Activated T-helper 1 cell treated with anti-CD3 and anti-CD28 coated beads, Interleukin-2, amount 50 U/mL, for 16 hours (primary cell): ENCODE measurements around the gene SDK1.

Experiments used
- DNase-seq, 2 donors: peaks; one replicate each; pipeline ENCODE4 v3.0.0-alpha.2; 2020; ENCODE audit warnings: low read depth in 1 of 2, low spot score in 1 of 2

The SDK1 gene

DNA sequence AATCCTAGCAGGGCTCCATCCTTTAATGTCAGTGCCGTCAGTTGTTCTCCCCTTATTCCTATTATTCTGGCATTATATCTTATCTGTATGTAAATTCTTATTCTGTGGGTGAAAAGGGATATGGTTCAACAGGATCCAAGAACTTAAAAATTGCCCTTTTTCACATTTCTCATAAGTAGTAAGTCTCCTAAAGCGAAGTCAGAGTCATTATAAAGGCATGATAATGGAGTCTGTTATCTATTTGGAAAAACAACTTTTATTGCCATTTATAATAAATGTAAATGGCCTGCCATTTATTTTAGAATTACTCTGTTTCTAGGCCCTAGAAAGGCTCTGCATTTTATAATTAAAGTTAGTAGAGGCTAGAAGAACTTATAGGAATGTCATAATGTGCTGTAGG lies 31.3 kb downstream of the SDK1 start:
- no peak for DNase-seq

GRCh38 chr7:3333861-3334260 lies 32.8 kb downstream of the SDK1 start:
- DNase-seq: no peak

GRCh38 chr7:3336042-3336665 lies 35.1 kb downstream of the SDK1 start:
- DNase-seq: no peak

GRCh38 chr7:3338161-3338560 lies 37.1 kb downstream of the SDK1 start:
- DNase-seq: no peak

DNA sequence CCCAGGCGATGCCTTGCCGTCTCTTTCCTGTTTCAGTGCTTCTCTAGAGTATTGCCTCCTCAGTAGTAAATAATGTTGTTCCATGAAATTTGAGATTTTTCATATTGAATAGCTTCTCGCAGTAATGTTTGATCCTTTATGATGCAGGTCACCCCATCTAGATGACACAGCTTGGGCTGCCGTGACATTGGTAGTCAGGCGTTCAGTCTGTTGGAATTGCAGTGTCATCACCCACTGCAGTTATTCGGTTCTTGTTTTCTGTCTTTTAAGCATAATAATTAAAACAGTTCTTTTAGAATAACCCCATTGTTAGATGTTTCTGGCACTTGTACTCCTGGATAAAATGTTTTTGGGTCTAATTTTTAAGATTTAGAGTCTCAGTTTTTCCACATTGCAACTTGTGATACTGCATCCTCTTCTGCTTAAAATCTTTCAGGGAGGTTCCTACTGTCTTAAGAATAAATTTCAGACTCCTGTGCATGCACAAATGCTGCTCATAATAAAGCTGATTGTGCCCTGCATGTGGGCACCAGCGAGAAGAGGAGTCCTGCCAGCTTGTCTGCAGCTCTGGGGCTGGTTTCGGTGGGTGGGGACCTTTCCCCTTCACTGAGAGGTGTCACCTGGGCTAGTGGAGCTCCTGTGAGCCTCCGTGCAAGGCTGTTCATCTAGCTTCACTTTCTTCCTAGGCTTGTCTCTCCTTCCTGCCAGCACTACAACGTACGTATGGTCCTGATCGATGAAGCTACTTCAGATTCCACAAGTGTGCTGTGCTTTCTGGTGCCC lies 44.8 kb downstream of the SDK1 start:
- no peak for DNase-seq

DNA sequence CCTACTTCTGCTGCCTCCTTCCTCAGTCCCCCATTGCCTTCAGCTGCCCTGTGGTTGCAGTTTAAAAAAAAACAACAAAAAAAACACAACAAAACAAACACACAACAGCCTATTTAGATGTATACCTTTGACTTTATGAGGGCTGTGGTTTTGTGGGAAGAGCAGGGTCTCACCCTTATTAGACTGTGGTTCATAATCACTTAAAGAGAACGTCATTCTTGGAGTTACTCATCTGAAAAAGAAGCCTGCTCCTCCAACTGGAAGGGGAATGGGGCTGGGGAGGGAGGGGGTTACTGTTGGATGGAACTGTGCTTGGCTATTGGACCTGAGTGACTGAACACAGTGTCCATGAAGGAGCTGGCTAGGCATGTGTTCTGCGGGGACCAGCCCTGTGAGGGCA lies 48.1 kb downstream of the SDK1 start:
- no peak for DNase-seq

DNA sequence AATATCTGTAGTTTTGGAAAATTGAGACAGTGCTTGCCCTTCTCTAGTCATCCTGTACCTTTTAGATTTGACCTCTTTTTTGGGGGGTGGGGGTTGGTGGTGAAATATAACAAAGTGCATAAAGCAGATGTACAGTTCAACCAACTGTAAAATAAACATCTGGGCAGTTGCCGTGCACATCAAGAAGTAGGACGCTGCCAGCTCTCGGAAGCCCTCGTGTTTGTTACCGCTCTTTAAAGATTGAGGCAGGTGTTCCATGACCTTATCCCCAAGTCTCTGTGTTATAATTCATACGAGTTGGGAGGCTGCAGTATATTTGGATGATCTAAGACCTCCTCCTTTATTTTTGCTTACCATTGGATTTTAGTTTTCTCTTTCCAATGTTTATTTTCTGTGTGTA lies 55.1 kb downstream of the SDK1 start:
- DNase-seq: no peak

GRCh38 chr7:3358991-3359390 lies 57.9 kb downstream of the SDK1 start:
- DNase-seq: no peak

DNA sequence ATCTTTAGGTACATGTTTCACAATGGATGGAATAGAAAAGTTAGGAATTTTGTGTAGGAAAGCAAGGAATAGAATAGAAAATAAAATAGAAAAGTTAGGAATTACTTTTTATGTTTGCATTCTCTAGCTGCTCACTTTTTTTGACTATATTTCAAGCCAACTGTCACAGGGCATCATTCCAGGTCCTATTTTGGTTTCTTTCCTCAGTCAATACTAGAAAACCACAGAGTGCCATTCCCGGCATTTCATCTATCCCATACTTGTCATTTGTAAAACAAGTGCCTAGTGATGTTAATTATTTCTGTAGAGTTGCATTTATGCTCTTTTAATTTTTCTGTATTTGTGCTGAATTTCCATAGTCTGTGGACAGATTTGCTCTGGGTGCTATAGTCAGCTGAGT lies 66.2 kb downstream of the SDK1 start:
- DNase-seq: no peak

GRCh38 chr7:3370068-3370830 lies 69.2 kb downstream of the SDK1 start:
- DNase-seq: no peak

DNA sequence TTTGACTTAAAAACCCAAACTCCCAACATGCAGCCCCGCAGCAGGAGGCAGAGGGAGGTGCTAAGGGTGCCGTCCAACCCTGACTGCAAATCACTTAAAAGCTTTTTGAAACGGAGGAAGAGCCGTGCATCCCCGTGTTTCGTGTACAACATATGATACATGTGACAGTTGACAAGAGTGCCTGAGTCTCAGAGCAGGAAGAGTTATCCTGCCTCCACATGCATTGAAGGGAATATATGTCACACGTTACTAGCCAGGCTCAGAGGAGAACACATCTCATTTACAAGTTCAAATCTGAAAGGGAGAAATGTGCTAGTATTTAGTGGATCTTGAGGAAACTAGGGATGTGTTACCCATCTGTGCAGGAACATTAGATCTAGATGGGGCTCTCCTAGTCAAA lies 69.9 kb downstream of the SDK1 start:
- DNase-seq: no peak

GRCh38 chr7:3371601-3372000 lies 70.5 kb downstream of the SDK1 start:
- DNase-seq: no peak

GRCh38 chr7:3374239-3374638 lies 73.2 kb downstream of the SDK1 start:
- no peak for DNase-seq

DNA sequence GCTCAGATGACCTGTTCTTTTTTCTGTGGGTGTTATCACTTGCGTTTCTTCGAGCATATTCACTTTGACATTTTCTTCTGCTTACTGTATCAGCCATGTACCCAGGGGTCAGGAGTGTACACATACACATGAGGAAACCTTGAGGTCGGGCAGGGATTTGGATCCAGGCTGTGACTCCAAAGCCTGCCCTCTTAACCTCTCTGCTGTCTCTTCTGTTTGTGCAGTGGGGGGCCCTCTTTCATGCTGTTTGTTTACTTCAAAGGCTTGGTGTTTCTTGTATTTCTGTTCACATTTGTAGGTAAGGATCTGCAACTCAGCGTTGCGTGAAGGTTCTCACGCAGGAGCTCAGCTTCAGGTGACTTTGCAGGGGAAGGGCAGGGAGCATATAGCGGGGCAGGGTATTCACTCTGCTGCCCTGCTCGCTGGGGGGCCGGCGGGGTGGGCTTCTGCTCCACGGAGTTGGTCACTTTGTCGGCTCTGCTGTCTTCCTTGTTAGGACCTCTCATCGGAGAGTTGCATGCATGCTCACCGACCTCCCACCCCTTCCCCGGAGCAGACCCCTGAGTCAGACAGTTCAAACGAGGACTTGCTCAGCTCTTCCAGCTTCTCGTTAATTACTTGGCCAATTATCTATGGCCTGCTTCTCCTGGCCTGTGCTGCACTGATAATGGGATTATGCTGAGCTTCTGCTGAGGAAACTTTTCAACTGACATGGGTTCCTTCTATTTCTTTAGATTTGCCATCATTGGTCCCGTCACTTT lies 77.5 kb downstream of the SDK1 start:
- DNase-seq: no peak

DNA sequence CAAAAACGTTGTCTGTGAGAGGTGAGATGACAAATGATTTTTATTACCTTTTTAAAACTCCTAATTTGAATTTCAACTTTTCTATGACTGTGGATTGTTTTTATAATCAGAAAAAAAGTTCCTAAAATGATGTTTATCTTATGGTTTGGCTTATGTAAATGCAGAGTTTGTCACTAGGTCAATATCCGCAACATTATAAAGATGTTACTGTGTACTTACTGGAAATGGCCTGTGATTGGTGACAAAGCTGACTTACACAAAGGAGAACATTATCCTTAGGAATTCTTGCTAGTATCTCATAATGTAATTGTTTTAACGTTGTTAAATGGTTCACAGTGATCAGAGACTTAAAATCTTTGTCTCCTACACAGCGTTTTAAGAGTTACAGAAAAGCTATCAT lies 79.0 kb downstream of the SDK1 start:
- no peak for DNase-seq

GRCh38 chr7:3380886-3381685 lies 80.0 kb downstream of the SDK1 start:
- DNase-seq: no peak

GRCh38 chr7:3386423-3387190 lies 85.6 kb downstream of the SDK1 start:
- DNase-seq: no peak

DNA sequence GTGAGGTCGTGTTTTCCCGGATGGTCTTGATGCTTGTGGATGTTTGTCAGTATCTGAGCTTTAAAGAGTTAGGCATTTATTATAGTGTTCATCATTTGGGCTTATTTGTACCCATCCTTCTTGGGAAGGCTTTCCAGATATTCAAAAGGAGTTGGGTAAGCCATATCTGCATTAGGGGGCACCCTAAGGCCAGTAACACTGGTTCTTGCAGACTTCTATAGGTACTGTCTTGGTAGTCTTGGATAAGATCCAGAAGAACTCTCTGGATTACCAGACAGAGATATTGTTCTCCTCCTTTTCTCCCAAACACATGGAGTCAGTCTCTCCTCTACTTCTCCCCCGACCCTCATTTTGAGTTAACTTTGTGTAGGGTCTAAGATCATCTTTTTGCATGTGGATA lies 92.8 kb downstream of the SDK1 start:
- no peak for DNase-seq

GRCh38 chr7:3397324-3397723 lies 96.3 kb downstream of the SDK1 start:
- DNase-seq: no peak

- DNase-seq: no peak
These were observed 98.8 kb downstream of the SDK1 start for GRCh38 chr7:3399858-3400257.
